Measurements from ENCODE around the gene SLC7A9. TPM values are rescaled to one million over a fixed set of nuclear protein-coding genes. Genes with fewer than 3 reads are reported as not detected.

SLC7A9 gene
- total RNA-seq, 2 donors from 2014 or later, result not detected

GRCh38 chr19:32879741-32880140, 10.2 kb upstream of the SLC7A9 start:
- no peaks in the 10 kb centered on the region for H3K36me3 ChIP-seq (replicated peaks in 1 of 2; ENCODE audit: insufficient read depth in 1 of 2, low read depth in 2 of 2)
- no peak for TF ChIP-seq CTCF (IDR thresholded peaks at IDR 0.05)
- TF ChIP-seq POLR2A (IDR thresholded peaks at IDR 0.05), result no peak
- H3K9me3 ChIP-seq, result no peaks in the 10 kb centered on the region
- intact Hi-C loops (cut with DNase I), result no loop called here
- H3K4me3 ChIP-seq, result no peak overlapping the region
- H3K27ac ChIP-seq, result no peak overlapping the region
- DNase-seq, result no peak
- no peaks in the 10 kb centered on the region for H3K4me1 ChIP-seq
- ATAC-seq, result no peak
- 92 to 94% methylated on average over 6 to 8 of the region's 8 CpGs for WGBS, 2 donors
- no peaks in the 10 kb centered on the region for H3K27me3 ChIP-seq

- ATAC-seq (no peak), DNase-seq (no peak)
- no peaks in the 10 kb centered on the region for H3K27me3 ChIP-seq
- H3K36me3 ChIP-seq (replicated peaks in 1 of 2; ENCODE audit: insufficient read depth in 1 of 2, low read depth in 2 of 2), result no peaks in the 10 kb centered on the region
- no peak overlapping the region for H3K27ac ChIP-seq
- no peaks in the 10 kb centered on the region for H3K9me3 ChIP-seq
- H3K4me1 ChIP-seq, result no peaks in the 10 kb centered on the region
- H3K4me3 ChIP-seq, result no peak overlapping the region
- TF ChIP-seq CTCF (IDR thresholded peaks at IDR 0.05), result no peak
- TF ChIP-seq POLR2A (IDR thresholded peaks at IDR 0.05), result no peak
- intact Hi-C loops (cut with DNase I), result no loop called here
- 92 to 96% methylated on average over 9 to 12 of the region's 12 CpGs for WGBS, 2 donors
Observed at GRCh38 chr19:32878988-32879387, 9.4 kb upstream of the SLC7A9 start.

- ATAC-seq (no peak), DNase-seq (no peak)
- no peaks in the 10 kb centered on the region for H3K36me3 ChIP-seq (replicated peaks in 1 of 2; ENCODE audit: insufficient read depth in 1 of 2, low read depth in 2 of 2)
- intact Hi-C loops (cut with DNase I), result no loop called here
- H3K27ac ChIP-seq, result no peak overlapping the region
- no peaks in the 10 kb centered on the region for H3K27me3 ChIP-seq
- no peak overlapping the region for H3K4me3 ChIP-seq
- H3K9me3 ChIP-seq, result no peaks in the 10 kb centered on the region
- TF ChIP-seq POLR2A (IDR thresholded peaks at IDR 0.05) (no peak), CTCF (IDR thresholded peaks at IDR 0.05) (no peak)
- WGBS, 2 donors, result 94 to 96% methylated on average over 11 to 14 of the region's 14 CpGs
- no peaks in the 10 kb centered on the region for H3K4me1 ChIP-seq
Observed at GRCh38 chr19:32877977-32878745, 8.6 kb upstream of the SLC7A9 start.

GRCh38 chr19:32877323-32877912, 7.9 kb upstream of the SLC7A9 start:
- Histone ChIP-seq H3K9me3 (no peaks in the 10 kb centered on the region), H3K4me3 (no peak overlapping the region), H3K27ac (no peak overlapping the region), H3K36me3 (replicated peaks in 1 of 2; ENCODE audit: insufficient read depth in 1 of 2, low read depth in 2 of 2) (no peaks in the 10 kb centered on the region), H3K27me3 (no peaks in the 10 kb centered on the region), H3K4me1 (no peaks in the 10 kb centered on the region)
- TF ChIP-seq CTCF (IDR thresholded peaks at IDR 0.05) (no peak), POLR2A (IDR thresholded peaks at IDR 0.05) (no peak)
- 94 to 96% methylated on average over 3 to 9 of the region's 9 CpGs for WGBS, 2 donors
- ATAC-seq (no peak), DNase-seq (no peak)
- intact Hi-C loops (cut with DNase I), result no loop called here

- ATAC-seq (no peak), DNase-seq (no peak)
- Histone ChIP-seq H3K36me3 (replicated peaks in 1 of 2; ENCODE audit: insufficient read depth in 1 of 2, low read depth in 2 of 2) (no peaks in the 10 kb centered on the region), H3K9me3 (no peaks in the 10 kb centered on the region), H3K4me3 (no peak overlapping the region), H3K27ac (no peak overlapping the region), H3K27me3 (no peaks in the 10 kb centered on the region), H3K4me1 (no peaks in the 10 kb centered on the region)
- TF ChIP-seq POLR2A (IDR thresholded peaks at IDR 0.05) (no peak), CTCF (IDR thresholded peaks at IDR 0.05) (no peak)
- intact Hi-C loops (cut with DNase I), result no loop called here
- WGBS, 2 donors, result 89 to 91% methylated on average over 10 to 12 of the region's 12 CpGs
Observed at GRCh38 chr19:32876919-32877285, 7.3 kb upstream of the SLC7A9 start.
